Stimulated activated CD8-positive, alpha-beta memory T cell treated with anti-CD3 and anti-CD28 coated beads, Interleukin-12 subunit alpha, Interleukin-12 subunit beta, amount 100 ng/mL, for 1 hour (primary cell): ENCODE measurements around the gene CNOT6L.
A peak's percentile ranks its signal among the peaks of the same experiment; 100 is the strongest.
"Not testable (repeated sequence)": the region's sequence is repeated elsewhere in the genome, so short reads cannot be mapped to it uniquely, and the experiment has no call there.

Source experiments
- DNase-seq: peaks from one replicate; pipeline ENCODE4 v3.0.0-alpha.2; 2020; ENCODE audit warnings: low read depth

CNOT6L gene

DNA sequence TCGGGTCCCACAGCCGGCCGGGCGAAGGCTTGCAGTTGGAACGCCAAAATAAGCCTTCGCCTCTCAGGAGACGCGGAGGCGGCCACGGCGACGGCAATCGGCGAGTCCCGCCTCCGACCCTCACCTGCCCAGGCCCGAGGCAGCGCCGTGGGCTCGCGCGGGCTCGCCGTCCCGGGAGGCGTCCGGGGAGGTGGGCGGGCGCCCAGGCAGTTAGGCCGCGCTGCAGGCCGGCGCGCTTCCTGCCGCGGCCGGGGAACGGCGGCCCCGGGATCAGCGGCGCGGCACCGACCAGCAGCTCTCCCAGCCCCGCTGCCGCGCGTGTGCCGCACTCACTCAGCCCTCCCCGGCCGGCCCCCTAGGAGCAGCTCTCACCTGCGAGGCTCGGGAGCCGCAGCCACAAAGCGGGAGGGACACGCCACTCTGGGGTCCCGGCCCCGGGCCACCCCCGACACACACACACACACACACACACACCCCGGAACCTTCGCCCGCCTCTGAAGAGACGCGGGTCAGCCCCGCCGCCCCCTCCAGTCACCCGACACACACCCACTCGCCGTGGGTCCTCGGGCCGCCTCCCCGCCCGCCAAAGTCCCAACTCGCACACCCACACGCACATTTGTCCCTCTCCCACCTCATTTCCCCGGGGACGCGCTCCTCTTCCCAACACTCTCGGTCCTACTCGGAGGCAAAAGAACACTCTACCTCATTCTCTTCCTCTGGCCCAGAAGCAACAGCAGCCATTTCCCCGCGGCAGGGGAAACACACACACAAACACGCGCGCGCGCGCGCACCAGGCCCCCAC lies at the start of gene CNOT6L:
TSS of gene CNOT6L (minus strand) at position 767 of the 802 bp plus-strand sequence. CDS start at position 707, 60 bp downstream.
- peak; percentile 75 for DNase-seq

DNA sequence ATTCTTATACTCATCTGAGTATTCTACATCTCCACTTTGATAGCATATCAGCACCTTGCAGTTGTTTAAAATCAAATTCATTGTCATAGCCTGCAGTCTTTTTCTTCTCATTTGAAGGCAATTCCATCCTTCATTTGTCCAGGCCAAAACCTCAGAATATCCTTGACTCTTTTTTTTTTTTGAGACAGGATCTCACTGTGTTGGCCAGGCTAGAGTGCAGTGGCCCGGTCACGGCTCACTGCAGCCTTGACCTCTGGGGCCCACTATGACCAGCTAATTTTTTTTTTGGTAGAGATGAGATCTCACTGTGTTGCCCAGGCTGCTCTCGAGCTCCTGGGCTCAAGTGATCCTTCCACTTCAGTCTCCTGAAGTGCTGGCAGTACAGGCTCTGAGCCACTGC lies 46.1 kb upstream of the CNOT6L start:
- no peak for DNase-seq

DNA sequence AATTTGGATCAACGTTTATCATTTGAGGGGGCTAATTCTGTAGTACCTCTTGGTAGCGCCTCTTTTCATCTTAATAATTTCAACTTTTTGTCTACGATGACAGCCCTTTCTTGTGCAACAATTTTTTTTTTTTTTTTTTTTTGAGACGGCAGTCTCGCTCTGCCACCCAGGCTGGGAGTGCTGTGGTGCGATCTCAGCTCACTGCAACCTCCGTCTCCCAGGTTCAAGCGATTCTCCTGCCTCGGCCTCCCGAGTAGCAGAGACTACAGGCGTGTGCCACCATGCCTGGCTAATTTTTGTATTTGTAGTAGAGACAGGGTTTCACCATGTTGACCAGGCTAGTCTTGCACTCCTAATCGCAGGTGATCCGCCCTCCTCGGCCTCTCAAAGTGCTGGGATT lies 44.2 kb upstream of the CNOT6L start:
- not testable (repeated sequence) for DNase-seq

DNA sequence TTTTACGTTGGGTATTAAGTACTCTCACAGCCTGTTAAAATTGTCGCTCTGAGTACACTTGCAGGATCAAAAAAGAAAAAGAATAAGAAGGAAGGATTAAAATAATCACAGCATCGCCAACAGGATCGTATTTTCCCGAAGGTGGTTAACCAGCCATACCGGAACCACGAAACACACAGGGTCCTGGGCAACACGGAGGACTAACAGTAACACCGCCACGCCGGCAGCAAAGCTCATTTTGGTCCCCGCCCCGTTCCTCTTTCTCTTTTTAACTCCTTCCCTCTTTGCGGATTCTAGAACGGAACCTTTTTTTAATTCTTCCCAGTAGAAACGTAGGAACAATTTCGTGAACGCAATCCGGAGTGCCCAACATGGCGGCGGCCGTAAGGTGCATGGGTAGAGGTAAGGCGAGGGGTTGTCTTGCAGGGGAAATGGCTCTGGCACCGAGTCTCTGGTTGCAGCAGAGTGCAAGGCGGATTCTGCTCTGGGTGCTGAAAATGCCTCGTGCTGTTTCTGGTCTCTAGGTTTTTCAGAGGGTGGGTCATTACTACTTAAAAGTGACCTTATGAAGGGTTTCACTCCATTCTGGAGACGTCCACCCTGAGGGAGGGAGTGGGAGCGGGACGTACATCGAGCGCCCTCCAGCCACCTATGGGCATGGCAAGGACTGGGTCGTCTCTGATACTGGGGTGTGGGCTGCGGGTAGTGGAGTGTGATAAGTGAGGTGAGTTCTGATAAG lies 43.5 kb upstream of the CNOT6L start, which contains the start of gene MRPL1:
TSS of gene MRPL1 (plus strand) at position 353 of the 739 bp plus-strand sequence. CDS start at position 372, 19 bp downstream.
- DNase-seq = peak; percentile 80

DNA sequence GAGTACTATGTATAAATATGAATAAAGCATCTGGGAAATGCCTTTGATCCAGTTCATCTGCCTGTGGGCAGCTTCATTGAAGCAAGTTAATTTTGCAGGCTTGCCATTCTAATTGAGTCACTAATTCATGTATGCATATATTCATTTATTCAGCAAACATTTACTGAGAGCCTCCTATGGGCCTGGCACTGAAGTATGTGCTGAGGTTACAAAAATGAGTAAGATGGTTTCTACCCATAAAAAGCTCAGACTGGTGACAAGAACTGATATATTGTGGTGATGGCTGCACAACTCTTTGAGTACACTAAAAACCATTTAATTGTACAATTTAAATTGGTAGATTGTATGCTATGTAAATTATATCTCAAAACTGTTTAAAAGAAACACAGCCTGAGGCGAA lies 42.3 kb upstream of the CNOT6L start:
- DNase-seq = no peak

DNA sequence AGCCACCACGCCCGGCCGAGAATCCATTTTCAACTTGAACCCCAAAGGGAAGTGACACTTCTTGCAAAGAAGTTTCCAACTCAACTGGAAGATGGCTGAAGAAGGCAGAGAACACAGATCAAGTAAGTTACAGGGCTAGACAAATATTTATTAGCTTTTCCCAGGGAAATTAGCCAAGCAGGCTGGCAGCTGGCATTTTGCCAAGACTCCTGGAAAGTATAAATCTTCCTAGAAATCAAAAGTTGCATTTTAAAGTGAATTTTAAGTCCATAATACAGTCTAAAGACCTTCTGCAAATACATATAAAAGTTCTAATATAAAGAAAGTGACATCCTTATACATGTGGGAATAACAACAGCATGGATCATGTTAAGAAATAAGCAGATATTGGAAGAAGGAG lies 40.1 kb upstream of the CNOT6L start:
- DNase-seq = no peak

DNA sequence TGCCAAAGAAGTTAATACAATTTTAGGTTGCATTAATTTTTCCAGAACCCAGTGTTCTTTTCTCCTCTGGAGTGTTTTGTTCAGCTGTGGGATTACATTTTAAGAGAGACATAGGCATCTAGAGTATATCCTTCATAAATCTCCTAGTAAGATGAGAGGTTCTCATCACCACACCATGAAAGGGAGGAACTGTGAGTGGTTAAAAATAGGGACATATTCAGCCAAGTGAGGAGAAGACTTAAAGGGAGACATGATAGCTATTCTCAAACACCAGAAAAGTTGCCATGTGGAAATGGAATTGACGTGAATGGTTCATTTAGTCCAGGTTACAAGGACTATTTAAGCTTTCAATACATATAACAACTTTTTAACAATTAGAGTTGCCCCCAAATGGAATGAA lies 37.0 kb upstream of the CNOT6L start:
- no peak for DNase-seq

DNA sequence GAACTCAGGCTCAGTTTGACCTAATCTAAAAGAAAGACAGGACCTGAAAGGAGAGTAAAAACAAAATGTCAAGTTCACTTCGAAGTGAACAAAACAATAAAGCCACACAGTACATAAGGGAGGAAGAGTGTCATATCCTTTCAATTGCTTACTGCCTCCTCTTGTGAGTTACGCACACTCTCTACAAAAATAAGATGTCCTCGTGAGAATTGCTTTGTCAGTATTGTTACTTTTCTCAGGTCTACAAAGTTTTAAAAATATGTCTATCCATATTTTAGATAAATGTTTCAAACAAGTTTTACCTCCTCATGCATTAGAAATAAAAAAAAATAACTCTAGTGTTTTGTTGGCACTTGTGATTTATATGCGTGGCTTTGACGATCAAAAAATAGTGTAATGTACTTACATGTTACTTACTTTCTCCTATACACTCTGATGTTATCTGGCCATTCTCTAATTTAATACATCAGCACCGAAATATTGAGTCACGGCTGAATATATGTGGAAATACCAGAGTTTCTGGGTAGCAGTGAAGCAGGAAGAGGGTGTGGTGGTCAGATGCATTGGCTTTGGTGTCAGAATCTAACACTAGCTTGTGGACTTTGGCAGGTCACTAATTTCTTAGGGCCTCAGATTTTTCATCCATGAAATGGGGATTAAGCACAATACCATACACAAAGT lies 35.4 kb upstream of the CNOT6L start:
- no peak for DNase-seq

DNA sequence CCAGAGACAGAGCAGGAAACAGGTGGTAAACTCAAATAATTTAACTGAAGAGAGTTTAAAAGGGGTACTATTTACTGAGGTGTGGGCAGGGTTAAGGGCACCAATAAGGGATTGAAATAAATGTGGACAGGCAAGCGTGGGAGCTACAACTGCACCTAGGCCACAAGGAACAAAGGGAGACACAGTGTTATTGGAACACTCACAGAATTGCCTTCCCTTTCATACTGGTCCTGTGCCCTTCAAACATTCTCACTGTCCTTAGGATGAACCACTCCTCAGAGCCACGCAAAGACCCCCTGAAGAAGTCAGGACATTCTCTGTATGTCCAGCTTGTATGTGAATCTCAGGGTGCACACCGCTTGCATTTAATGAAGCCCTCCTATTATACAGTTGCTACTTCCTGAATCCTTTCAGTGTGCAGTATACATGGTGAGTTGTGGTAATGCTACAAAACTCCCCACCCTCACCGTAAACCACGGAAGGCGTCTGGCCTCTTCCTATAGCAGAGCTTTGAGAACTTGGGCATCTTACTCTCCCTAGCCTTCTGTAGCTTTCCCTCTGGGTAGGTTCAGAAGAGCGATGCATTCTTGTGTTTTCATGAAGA lies 33.8 kb upstream of the CNOT6L start:
- peak; percentile 42 for DNase-seq

DNA sequence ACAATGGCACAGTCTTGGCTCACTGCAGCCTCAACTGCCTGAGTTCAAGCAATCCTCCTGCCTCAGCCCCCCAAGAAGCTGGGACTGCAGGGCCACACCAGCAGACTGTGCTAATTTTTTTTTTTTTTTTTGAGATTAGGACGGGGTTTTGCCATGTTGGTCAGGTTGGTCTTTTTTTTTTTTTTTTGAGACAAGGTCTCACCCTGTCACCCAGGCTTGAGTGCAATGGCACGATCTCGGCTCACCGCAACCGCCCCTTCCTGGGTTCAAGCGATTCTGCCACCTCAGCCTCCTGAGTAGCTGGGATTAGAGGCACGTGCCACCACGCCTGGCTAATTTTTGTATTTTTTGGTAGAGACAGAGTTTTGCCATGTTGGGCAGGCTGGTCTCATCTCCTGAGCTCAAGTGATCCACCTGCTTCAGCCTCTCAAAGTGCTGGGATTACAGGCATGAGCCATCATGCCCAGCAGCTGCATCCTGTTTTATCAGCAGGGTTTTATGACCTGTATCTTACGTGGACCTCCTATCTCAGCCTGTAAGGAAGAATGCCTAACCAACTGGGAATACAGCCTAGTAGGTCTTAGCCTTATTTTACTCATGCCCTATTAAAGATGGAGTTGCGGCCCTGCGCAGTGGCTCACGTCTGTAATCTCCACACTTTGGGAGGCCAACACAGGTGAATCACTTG lies 30.3 kb upstream of the CNOT6L start:
- DNase-seq = no peak

DNA sequence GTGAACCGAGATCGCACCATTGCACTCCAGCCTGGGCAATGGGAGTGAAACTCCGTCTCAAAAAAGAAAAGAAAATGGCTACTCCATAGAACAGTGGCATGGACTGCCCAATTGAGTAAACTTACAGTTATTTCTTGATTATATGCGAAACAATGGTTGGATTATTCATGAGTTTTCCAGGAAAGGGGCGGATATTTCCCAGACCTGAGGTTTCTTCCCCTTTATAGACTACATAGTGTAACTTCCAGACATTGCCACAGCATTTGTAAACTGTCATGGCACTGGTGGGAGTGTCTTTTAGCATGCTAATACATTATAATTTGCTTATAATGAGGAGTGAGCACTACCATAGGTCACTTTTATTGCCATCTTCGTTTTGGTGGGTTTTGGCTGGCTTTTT lies 29.3 kb upstream of the CNOT6L start:
- no peak for DNase-seq

DNA sequence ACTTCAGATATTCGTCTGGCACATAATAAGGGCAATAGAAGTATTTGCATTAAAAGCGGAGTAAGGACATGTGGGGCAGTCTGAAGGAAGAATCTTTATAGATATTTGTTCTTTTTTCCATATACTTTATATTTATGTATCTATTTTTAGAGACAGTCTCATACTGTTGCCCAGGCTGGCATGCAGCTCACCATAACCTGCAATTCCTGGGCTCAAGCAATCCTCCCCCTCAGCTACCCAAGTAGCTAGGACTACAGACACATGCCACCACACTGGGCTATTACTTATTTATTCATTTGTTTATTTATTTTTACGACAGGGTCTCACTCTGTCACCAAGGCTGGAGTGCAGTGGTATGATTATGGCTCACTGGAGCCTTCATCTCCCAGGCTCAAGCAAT lies 26.8 kb upstream of the CNOT6L start:
- no peak for DNase-seq

DNA sequence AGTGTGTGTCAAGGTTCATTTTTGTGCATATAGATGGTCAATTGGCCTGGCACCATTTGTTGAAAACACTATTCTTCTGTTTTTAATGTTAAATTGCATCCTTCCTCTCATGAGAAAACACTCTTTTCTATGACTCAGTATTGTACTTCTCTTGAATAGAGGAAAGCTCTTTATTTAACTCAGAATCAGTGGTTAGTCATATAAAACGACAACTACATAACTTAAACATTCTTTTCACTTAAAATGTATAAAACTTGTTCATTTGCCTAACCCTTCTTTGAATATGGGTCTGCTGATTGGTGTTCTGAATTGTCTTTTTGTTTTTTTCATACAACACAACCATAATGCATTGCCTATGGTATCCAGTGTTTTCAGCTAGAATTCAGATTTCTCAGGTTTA lies 26.2 kb upstream of the CNOT6L start:
- no peak for DNase-seq

DNA sequence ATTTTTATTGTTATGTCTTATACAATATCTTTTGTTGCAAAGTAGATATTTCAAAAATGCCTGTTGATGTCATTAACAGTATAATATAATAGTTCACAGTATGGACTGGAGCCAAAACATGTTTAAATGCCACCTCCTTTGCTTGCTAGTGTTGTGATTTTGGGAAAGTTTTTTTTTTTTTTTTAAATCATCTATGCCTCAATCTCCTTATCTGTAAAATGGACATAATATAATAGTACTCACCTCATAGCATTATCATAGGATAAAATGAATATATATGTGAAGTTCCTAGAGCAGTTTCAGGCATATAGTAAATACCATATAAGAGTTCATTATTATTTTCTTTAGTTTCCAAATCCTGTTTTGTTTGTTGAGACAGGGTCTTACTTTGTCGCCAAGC lies 25.2 kb upstream of the CNOT6L start:
- no peak for DNase-seq

DNA sequence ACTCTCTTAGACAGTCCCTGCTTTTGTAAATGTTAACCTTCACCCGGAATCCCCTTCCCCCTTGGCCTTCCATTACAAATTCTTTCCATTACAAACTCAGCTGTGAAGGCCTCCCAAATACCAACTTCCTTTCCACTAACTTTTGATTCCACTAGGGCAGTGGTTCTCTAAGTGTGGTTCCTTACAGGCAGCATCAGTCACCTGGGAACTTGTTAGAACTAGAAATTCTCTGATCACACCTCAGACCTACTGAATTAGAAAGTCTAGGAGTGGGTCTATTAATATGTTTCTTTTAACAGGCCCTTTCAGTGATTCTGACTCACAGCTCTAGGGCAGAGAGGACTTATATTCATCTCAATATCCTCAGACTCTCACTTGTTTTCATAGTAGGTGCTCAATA lies 24.5 kb upstream of the CNOT6L start:
- DNase-seq = no peak

DNA sequence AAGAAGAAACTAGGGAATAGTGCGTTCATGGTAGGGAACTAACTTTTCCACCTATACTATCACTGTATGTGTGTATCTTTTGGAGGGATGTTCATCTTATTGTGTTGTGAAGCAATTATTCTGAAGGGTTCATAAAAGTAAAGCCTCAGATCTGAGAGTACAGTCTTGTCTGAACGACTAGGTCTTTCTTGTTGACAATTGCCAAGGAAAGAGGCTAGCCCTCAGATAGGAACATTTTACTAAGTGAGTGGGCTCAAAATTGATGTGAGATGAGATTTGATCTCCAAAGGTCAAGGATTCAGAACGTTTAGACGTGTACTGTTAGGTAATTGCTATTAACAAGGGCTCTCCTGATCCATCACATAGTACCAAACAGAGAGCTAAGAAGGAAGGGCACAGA lies 15.2 kb upstream of the CNOT6L start:
- no peak for DNase-seq

DNA sequence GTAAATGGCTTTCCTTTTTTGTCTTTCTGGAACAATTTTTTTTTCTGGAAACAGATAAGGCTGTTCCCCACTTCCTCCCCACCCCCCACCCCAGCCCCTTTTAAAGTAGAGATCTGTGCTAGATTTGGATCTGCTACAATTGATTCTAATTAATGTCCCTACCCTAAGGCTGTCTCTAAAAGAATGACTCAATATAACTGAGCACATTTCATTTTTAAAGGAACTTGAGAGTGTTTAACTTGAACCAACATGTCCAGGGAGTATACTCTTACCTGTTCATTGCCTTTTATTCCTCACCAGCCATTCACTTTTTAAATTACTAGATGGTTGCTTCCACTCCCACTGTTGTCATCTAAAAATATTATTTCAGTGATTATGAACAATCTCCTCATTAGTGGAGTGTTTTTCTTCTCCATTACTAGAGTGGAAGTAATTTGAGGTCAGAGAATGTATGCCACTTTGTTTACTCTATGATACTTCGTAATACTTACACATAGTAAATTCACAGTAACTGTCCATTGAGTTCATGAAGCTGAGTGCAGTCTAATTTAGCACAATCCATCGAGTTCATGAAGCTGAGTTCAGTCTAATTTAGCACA lies 14.1 kb upstream of the CNOT6L start:
- no peak for DNase-seq

DNA sequence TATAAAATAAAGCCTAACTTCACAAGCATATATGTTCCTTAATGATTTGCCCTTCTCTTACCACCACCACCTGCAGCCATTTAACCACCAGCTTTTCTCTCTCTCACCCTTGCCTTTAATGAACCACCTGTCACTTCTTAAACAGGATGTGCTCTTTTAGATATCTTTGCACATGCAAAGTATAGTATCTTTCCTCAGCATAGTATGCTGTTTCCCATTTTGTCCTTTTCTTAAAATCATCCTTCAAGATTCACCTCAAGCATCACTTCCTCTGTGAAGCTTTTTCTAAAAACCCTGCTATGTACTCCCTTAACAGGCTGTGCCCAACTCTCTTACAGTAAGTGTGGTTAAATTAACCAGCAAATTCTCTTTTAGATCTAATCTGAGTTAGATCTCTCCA lies 8.2 kb upstream of the CNOT6L start:
- no peak for DNase-seq

DNA sequence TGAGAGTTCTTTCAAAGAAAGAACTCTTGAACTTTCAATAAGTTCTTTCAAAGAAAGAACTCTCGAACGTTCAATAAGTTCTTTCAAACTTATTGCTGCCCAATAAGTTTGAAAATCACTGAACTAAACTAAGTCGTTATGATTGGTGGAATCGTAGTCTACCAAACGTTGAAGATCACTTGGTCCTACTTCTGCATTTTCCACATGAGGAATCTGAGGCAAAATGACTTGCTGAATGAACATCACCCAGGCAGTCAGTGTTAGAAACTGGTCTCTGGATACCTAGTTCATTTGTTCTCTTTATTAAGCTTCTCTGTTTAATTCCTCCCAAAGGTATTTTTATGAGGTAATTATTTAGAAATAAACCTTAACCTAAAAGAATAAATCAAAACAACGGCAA lies 7.1 kb upstream of the CNOT6L start:
- DNase-seq = no peak

DNA sequence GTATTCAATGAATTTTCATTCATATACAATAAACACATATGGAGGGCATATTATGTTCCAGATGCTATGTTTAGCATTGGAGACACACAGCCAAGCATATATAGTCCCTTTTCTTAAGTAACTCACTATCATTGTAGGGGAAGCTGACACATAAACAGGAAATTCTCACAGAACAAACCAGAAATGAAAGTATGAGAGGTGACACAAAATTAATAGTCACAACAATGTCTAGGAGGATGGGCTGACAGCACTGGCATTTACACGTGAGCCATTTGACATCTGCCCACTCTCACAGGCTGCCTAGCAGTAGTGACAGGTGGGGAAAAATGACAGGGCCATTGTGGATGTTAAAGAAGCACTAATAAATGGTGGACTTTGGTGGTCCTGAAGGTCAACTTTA lies 2.6 kb upstream of the CNOT6L start:
- peak; percentile 24 for DNase-seq
